HepG2 (cell line): Measurements from ENCODE around the gene NT5C3B. TPM values are rescaled to one million over a fixed set of nuclear protein-coding genes. Genes with fewer than 3 reads are reported as not detected.

Source experiments
- ATF7 ChIP-seq, 2 experiments: fragments of 450-650 bp in 1 of 2; sonication (generic) in 1 of 2; formaldehyde crosslinking in 1 of 2; IDR thresholded peaks; 2 replicates each; pipeline versions ENCODE4 v1.4.0 to v1.6.1; 2016 to 2020; ENCODE audit warnings: antibody characterized with exemption in 1 of 2, mild to moderate bottlenecking in 1 of 2, missing genetic modification reagents in 1 of 2
- CEBPZ ChIP-seq: IDR thresholded peaks from 2 replicates; pipeline ENCODE4 v1.6.1; 2012; ENCODE audit warnings: low read length, improper control_type of control experiment
- DMTF1 ChIP-seq: sonication (generic); formaldehyde crosslinking; IDR thresholded peaks from 2 replicates; pipeline ENCODE4 v1.4.0; 2020; ENCODE audit warnings: mild to moderate bottlenecking, missing genetic modification reagents
- GMEB1 ChIP-seq: sonication (generic); formaldehyde crosslinking; IDR thresholded peaks from 2 replicates; pipeline ENCODE4 v1.5.1; 2020; ENCODE audit warnings: missing genetic modification reagents, mild to moderate bottlenecking, borderline replicate concordance
- MIER2 ChIP-seq: IDR thresholded peaks from 2 replicates; pipeline ENCODE4 v1.6.1; 2016; ENCODE audit warnings: missing biosample characterization, missing genetic modification reagents
- PITX1 ChIP-seq: sonication (generic); formaldehyde crosslinking; IDR thresholded peaks from 2 replicates; pipeline ENCODE4 v1.5.1; 2020; ENCODE audit warnings: mild to moderate bottlenecking, missing genetic modification reagents
- POLR2A ChIP-seq, 2 experiments: IDR thresholded peaks; 2 replicates each; pipeline ENCODE4 v1.6.1; 2011; ENCODE audit warnings: low read depth in 2 of 2, low read length in 2 of 2, mild to moderate bottlenecking in 1 of 2, moderate library complexity in 1 of 2; ENCODE audit not compliant: insufficient read depth in 1 of 2
- POLR2G ChIP-seq: fragments of 200-400 bp; formaldehyde crosslinking; IDR thresholded peaks from 2 replicates; pipeline ENCODE4 v1.6.1; 2018; ENCODE audit warnings: mild to moderate bottlenecking, low read depth, low read length, moderate library complexity
- SMYD3 ChIP-seq: sonication (generic); formaldehyde crosslinking; IDR thresholded peaks from 2 replicates; pipeline ENCODE4 v1.8.1; 2023; ENCODE audit warnings: mild to moderate bottlenecking, missing genetic modification reagents
- TFDP1 ChIP-seq: IDR thresholded peaks from 2 replicates; pipeline ENCODE4 v1.6.1; 2016; ENCODE audit warnings: missing compliant biosample characterization, missing genetic modification reagents, borderline replicate concordance
- TP53 ChIP-seq: sonication (generic); formaldehyde crosslinking; conservative IDR thresholded peaks from 2 replicates; pipeline ENCODE4 v1.4.0; 2020; ENCODE audit warnings: missing genetic modification reagents
- U2AF2 ChIP-seq: fragments of 200-400 bp; formaldehyde crosslinking; IDR thresholded peaks from 2 replicates; pipeline ENCODE4 v1.6.1; 2017; ENCODE audit warnings: low read depth, mild to moderate bottlenecking, low read length
- ZFP41 ChIP-seq: sonication (generic); formaldehyde crosslinking; IDR thresholded peaks from 2 replicates; pipeline ENCODE4 v1.4.0; 2020; ENCODE audit warnings: mild to moderate bottlenecking, missing genetic modification reagents, borderline replicate concordance
- ZNF280B ChIP-seq: sonication (generic); formaldehyde crosslinking; IDR thresholded peaks from 2 replicates; pipeline ENCODE4 v1.5.0; 2020; ENCODE audit warnings: missing genetic modification reagents, mild to moderate bottlenecking, borderline replicate concordance
- ZNF3 ChIP-seq: IDR thresholded peaks from 2 replicates; pipeline ENCODE4 v1.7.0; 2017; ENCODE audit warnings: inconsistent platforms
- ZNF572 ChIP-seq: sonication (generic); formaldehyde crosslinking; IDR thresholded peaks from 2 replicates; pipeline ENCODE4 v1.5.1; 2020; ENCODE audit warnings: mild to moderate bottlenecking, missing genetic modification reagents
- ZNF672 ChIP-seq: sonication (generic); formaldehyde crosslinking; IDR thresholded peaks from 2 replicates; pipeline ENCODE4 v1.8.1; 2022; ENCODE audit warnings: missing genetic modification reagents
- polyA plus RNA-seq, 8 experiments: library from polyadenylated mRNA; depleted of rRNA in 3 of 8; stranded (reverse) in 7 of 8; unstranded in 1 of 8; fragments of >200 nt; fragmentation: Illumina TruSeq in 4 of 8; extraction: Trizol in 4 of 8; gene quantifications; 2 replicates each; pipeline versions ENCODE4 v1.2.1 to v1.2.3, GENCODE V29; 2011 to 2016; ENCODE audit warnings: low read depth in 4 of 8, missing spikeins in 1 of 8, mixed read lengths in 1 of 8; ENCODE audit not compliant: insufficient read depth in 1 of 8
- total RNA-seq, 5 experiments: library from RNA; depleted of rRNA; stranded (reverse); fragments of >200 nt; fragmentation: Illumina TruSeq; extraction: Trizol; gene quantifications; 2 replicates each; pipeline ENCODE4 v1.2.3, GENCODE V29; 2016; ENCODE audit warnings: low read depth in 1 of 5

NT5C3B gene
- total and polyA plus RNA-seq, 2 of the 13 experiments (the other 11 are each of a cell fraction or from before 2014, with no cell fraction given), result 104 to 126 TPM

- TF ChIP-seq DMTF1, result no peak
- TF ChIP-seq GMEB1, result peak; percentile 20; the same call in 1 of the 2 replicates
- TF ChIP-seq SMYD3 (CRISPR knock-in tag), result no peak
- no peak; the same call in 1 of the 2 replicates for TF ChIP-seq TFDP1 (CRISPR knock-in tag)
- TF ChIP-seq ZFP41 (CRISPR knock-in tag), result no peak
- TF ChIP-seq ZNF3 (CRISPR knock-in tag), result no peak
- TF ChIP-seq TP53 (CRISPR knock-in tag), result no peak
- TF ChIP-seq CEBPZ, result no peak
- TF ChIP-seq ATF7 (IDR thresholded peaks at IDR 0.05), result no peak
- no peak for TF ChIP-seq ATF7 (CRISPR knock-in tag; IDR thresholded peaks at IDR 0.05)
- no peak for TF ChIP-seq PITX1
- no peak for TF ChIP-seq U2AF2
- TF ChIP-seq MIER2, result no peak
- no peak; the same call in 1 of the 2 replicates for TF ChIP-seq ZNF280B (CRISPR knock-in tag)
- TF ChIP-seq ZNF572, result no peak
- TF ChIP-seq POLR2G, result peak; percentile 79
- peak; percentile 62 to 89; a peak in 3 of 4 replicates for TF ChIP-seq POLR2A (IDR thresholded peaks at IDR 0.05; ENCODE audit: insufficient read depth in 1 of 2, low read depth in 2 of 2, low read length in 2 of 2)
- TF ChIP-seq ZNF672 (CRISPR knock-in tag), result no peak
These were observed at the start of gene NT5C3B (continued) for GRCh38 chr17:41835800-41836549.
